ENCODE data around the gene ALPK1.

Gene ALPK1

DNA sequence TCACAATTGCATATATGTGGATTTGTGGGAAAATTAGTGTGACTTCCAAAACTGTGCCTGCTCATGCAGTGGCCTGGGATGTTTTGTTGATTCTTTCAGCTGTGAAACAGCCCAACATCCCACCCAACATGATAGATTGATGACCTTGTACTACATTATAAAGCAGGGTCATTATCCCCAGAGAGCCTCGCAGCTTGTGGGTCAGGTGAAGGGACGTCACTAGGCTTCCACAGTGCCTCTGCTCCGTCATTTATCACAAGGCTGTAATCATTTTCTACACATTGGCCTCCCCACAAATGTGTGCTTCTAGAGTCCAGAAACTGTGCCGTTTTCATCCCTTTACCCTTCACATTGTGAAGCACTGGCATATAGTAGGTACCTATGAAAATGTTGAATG, 31.6 kb downstream of the ALPK1 start:
- no peak for DNase-seq (ENCODE audit: low spot score)

DNA sequence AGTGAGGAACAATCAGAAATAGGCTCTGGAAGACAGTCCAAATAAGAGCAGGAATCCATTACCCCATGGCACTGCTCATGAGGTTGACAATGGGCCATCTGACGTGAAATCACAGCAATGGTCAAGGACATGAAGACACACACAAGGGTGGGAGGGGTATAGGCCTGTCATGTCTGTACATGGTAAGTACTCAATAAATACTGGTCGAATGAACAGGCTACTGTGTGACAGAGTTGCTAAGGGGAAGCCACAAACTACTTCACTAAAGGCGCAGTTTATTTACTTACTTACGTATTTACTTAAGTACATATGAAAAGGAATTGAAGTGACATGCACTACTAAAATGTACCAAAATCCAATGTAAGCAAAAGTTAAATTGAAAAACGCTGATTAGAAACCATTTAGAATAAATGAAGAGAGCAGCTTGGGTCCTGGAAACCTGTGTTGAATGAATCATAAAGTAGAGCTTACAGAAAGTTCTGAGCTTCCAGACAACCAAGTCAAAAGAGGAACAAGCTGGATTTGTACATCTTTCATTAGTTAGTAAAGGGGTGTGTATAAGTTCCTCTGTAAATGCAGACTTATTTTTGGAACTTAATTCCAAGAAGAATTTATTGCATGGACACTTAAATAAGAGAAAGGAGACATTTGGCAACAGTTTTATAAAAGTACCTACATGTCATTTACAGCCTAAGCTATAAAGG, 32.7 kb downstream of the ALPK1 start:
- DNase-seq (ENCODE audit: low spot score): no peak

DNA sequence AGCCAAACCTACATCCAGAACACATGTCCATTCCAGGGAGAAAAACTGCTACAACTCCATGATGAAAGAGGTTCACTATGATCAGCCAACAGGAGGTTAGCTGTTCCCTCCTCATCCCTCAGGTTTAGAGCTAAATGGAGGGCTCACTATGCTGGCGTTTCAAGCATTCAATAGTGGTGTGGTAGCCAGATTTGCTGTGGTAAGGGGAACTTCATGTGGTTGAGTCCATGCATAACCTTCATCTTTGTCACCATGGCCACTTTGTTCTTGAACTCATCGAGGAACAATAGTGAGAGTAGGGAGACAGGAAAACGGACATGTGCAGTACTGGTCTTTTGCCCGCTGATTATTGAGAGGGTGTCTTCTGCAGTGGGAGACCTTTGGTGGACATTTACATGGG, 33.8 kb downstream of the ALPK1 start:
- DNase-seq (ENCODE audit: low spot score): no peak

DNA sequence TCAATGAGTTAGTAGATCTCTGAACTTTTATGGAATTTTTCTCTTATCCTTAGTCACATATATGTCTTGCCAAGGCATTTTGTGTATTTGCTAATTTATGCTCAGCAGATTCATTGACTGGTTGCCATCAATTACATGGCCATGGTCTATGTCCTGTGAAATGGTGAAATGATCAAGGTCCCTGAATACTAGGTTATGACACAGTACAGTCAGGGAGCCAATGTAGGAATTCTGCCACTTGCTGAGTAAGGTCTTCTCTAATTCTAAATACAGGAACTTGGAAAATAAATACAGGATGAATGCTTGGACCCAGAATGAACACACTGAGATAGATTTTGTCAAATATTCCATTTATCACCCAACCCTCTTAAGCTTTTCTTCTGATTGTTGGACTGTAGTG, 35.2 kb downstream of the ALPK1 start:
- DNase-seq (ENCODE audit: low spot score): no peak

DNA sequence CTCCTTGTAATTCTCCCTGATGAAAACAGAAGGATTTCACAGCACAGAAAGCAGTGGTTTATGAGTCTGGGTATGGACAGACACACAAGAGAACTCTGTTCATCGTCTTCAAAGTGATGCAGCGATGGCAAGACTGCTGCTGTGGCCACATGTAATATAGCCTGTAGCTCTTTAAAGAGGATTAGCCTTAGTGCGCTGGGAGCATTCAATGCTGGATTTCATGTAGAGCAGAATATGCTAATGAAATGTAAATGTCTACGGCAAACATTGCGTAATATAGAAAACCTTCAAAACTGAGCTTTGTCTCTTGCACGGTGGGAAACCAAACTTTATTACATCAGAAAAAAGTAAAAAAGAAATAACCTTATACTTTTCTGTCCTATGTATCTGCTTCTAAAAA, 42.9 kb downstream of the ALPK1 start:
- DNase-seq (ENCODE audit: low spot score): no peak

DNA sequence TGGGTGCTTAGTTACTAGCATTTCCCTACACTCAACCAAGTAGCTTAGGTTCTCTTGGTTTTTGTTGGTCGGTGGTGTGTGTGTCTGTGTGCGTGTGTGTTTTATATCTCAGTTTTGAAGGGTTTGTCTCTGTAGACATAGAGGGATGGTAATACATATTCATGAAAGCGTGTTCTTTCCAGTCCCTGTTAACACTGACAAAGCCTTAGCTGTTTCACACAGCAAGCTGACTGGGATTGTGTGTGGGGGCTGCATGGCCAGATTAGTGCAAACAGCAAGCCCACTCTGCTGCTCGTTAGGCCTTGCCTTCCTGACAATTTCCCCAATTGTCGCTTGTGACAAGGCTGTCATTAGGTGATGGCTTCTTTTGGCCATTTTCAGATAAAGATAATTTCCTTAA, 43.9 kb downstream of the ALPK1 start:
- DNase-seq (ENCODE audit: low spot score): no peak

DNA sequence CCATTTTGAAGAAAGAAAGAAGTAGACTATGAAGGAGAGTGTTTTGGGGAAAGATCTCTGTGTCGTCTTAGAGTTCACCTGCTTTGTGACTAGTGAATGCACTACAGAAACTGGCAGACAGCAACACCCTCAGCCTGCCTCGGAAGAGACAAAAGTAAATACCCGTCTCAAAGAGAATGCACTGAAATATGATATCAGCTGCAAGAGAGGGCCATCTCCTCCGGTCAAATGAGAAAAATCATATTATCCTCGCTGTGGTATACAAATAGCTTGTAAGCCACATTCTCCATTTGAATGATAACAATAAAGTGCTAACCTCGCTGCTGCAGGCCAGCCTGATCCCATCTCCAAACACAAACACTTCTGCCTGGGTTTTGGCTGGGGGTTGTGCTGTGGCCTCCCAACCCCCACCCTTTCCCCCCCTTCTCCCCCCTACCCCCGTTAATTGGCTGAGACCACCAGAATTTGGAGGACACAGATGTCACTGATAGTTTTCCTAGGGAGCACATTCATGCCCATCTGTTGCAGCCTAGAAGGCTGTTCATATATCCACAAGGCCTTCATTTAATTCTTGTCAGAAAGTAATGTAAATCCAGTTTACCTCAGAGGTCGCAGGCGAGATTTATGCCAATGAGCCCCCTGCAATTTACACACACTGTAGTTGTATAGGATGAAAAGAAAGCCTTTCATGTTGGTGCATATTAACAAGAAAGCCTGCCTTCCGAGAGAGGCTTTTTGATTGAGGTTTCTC, 46.3 kb downstream of the ALPK1 start:
- DNase-seq (ENCODE audit: low spot score): no peak

DNA sequence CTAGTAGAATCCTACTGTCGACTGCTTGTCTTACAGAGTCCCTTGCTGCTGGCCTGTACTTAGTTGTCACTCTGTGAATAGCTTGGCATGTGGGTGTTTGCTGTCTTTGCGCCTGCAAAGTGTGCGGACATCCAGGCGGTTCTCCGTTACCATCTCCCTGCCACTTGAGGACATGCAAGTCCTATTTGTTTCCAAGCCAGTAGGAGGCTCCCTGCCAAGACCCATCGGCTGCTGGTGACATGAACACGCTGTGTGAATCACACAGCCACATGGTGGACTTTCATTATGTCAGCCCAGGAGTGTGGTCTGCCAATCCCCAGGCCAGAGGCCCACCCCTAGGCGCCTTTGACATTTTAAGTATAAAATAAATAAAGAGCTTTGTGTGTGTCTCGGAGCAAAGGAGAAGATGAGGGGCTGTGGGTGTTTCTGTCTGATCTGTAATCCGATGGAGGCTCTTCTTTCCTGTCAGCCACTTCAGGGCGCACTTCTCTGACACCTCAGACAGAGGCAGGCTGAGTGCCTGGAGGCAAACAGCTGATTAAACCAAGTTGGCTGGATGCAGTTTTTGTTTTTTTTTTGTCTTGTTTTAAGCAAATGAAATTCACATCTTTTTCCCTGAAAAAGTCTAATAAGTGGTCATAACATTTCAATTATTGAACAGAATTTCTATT, 51.5 kb downstream of the ALPK1 start:
- DNase-seq (ENCODE audit: low spot score): no peak

DNA sequence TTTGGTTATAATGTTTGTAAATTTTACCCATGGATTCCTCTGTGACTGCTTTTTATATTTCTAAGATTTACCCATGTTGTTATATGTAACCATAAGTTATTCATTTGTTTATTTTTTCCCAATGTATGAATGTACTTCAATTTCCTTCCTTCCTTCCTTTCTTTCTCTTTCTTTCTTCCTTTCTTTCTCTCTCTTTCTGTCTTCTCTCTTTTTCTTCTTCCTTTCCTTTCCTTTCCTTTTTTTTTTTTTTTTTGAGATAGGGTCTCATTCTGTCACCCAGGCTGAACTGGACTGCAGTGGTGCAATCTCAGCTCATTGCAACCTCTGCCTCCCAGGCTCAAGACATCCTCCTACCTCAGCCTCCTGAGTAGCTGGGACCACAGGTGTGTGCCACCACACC, 55.6 kb downstream of the ALPK1 start:
- no peak for DNase-seq (ENCODE audit: low spot score)

DNA sequence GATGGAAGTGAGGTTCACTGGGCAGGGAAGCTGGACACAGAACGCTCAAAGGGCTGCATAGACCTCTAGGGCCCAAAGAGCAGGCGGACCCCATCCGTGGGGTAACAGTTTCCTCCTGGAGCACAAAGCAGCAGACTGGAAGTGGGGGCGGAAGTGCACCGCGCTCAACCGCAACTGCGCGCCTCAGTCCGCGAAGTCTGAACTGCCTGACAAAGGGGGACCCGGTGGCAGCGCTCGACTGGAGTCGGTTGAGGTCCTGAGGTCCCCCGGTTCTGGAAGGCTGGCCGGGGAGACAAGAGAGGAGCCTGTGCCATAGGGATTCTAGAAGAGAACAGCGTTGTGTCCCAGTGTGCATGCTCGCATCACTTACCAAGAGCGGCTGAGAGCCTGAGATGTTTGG, 58.5 kb downstream of the ALPK1 start:
- no peak for DNase-seq (ENCODE audit: low spot score)

DNA sequence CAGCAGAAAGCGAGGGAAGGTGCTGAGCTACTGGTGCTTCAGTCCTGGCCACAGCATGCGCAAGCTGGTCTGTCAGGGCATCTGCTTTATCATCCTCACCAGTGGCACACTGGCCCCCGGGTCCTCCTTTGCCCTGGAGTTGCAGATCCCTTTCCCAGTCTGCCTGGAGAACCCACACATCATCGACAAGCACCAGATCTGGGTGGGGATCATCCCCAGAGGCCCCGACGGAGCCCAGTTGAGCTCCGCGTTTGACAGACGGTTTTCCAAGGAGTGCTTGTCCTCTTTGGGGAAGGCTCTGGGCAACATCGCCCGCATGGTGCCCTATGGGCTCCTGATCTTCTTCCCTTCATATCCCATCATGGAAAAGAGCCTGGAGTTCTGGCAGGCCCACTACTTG, 60.3 kb downstream of the ALPK1 start:
- no peak for DNase-seq (ENCODE audit: low spot score)

DNA sequence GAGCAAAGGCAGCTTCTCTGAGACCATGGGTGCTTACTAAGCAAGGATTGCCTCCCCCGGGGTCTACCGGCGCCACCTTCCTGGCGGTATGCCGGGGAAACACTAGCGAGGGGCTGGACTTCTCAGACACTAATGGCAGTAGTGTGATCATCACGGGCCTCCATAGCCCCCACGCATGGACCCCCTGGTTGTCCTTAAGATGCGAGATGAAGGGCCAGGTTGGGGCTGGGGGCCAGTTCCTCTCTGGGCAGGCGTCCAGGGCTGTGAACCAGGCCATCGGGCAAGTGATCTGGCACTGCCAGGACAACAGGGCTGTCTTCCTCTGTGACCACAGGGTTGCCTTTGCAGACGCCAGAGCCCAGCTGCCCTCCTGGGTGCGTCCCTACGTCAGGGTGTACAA, 60.7 kb downstream of the ALPK1 start:
- DNase-seq (ENCODE audit: low spot score): no peak

DNA sequence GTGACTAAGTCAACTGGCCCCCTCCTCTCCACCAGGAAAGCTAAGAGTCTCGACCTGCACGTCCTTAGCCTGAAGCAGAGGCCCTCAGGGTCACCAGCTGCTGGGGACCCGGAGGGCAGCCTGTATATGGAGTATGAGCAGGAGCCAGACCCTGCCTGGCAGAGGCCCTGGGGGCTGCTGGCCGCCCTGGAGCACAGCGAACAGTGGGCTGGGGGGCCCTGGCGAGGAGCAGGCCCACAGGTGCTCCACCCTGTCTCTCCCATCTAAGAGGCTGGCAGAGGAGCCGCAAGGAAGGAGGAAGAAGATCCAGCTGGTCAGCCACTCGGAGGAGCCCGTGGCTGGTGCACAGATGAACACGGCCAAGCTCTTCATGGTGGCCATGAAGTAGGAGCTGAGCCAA, 61.2 kb downstream of the ALPK1 start:
- no peak for DNase-seq (ENCODE audit: low spot score)

DNA sequence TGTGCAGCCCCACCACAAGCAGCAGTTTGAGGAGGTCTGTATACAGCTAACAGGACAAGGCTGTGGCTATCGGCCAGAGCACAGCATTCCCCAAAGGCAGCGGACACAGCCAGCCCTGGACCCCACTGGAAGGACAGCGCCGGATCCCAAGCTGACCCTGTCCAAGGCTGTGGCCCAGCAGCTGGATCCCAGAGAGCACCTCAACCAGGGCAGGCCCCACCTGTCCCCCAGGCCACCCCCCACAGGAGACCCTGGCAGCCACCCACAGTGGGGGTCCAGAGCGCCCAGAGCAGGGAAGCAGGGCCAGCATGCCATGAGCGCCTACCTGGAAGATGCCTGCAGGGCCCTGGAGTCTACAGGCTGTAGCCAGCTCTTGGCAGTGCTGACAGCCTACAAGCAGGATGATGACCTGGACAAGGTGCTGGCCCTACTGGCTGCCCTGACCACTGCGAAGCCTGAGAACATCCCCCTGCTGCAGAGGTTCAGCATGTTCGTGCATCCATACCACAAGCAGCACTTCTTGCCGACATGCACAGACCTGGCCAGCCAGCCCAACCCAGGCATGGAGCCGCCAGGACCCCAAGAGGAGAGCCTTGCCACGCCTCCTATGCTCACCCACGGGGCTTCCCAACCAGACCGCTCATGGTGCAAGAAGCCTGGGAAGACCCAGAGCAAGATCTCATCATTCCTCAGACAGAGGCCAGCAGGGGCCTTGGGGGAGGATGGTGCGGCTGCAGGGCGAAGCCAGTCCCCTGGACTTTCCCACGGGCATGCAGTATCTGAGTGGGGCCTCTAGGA, 62.0 kb downstream of the ALPK1 start:
- DNase-seq (ENCODE audit: low spot score): no peak

DNA sequence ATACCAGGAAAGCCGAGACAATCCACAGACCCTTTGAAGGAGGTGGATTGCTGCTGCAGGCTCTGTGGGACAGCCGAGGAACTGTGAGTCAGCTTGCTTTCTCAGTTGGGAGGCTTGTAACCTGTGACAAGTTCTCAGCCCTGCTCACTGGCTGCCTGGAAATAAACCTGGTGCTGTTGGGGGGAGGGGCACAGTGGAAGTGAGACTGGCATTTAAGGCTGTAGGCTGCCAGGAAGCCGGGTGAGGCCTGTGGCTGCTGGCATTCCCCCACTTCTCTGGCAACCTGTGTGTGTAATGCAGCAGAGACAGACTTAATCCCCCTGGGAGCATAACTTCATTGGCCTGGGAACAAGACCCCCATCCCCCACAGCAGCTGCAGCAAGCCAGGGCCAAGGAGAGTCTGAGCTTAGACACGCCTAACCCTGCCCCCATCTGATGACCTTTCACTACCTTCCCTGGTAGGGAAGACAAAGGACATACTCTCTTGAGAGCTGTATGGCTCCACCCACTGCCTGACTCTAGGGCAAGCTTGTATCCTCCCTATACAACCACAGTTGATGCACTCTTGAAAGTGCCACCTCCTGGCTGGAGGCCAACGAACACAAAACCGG, 64.1 kb downstream of the ALPK1 start:
- no peak for DNase-seq (ENCODE audit: low spot score)

DNA sequence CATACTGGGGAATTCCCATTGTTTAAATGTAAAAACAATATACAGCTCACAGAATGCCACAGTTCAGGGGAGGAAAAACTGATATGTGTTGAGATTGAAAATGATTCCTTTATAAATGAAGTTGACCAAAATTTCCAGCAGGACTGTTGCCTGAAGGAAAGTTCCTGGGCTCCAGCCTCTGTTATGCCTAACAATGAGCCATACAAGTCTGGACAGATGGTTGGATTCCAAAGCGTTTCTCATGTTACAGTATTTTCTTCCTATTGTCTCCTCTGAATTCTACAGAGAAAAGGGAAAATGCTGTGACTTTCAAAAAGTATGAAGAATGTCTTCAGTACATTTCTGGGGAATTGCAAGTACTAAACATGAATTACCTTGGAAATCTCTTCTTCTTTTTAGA, 73.3 kb downstream of the ALPK1 start:
- DNase-seq (ENCODE audit: low spot score): no peak

DNA sequence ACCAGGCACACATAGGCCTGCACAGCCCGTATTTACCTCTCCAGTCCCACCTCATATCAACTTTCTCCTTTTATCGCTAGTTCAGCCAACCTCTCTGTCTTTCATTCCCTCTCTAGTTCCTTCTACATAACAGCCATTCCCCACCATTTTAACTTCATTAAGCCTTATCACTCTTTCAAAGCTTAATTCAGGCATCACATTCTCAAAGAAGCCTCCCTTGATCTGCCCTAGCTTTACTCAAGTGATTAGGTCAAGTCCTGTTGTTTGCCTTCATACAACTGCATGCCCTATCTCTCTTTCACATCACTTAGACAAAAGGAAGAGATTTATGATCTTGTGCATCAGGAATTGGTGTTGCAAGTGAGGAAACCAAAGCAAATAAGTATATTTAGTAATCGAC, 74.2 kb downstream of the ALPK1 start:
- no peak for DNase-seq (ENCODE audit: low spot score)

DNA sequence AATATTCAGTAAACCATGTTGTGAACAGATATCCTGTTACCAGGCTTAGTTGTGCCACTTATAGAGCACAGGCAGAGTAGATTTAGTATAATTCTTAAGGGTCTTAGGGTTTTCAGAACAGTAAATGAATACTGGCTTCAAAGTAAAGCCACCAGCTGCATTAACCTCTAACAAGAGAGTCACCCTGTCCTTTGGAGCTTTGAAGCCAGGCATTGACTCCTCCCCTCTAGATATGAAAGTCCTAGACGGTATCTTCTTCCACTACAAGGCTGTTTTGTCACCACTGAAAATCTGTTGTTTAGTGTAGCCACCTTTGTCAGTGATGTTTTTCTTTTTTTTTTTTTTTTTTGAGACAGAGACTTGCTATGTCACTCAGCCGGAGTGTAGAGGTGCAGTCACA, 77.7 kb downstream of the ALPK1 start:
- DNase-seq (ENCODE audit: low spot score): no peak

DNA sequence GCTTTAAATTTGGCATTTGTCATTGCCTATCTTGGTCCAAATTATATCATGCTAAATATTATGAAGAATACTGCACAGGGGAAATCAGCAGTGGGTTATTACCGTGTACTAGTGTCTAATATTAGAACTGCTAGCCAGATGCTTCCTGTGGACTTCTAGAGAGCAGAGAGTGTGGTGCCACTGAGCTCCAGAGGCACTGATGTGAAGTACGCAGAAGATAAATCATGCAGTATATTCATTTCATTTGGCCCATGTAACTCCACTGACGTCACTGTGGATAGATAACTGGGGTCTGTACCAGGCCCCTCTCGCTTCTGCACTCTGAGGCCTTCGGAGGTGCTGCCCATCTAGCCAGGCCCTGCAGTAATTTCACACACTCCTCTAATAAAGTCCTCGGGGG, 80.0 kb downstream of the ALPK1 start:
- DNase-seq (ENCODE audit: low spot score): peak; percentile 8

DNA sequence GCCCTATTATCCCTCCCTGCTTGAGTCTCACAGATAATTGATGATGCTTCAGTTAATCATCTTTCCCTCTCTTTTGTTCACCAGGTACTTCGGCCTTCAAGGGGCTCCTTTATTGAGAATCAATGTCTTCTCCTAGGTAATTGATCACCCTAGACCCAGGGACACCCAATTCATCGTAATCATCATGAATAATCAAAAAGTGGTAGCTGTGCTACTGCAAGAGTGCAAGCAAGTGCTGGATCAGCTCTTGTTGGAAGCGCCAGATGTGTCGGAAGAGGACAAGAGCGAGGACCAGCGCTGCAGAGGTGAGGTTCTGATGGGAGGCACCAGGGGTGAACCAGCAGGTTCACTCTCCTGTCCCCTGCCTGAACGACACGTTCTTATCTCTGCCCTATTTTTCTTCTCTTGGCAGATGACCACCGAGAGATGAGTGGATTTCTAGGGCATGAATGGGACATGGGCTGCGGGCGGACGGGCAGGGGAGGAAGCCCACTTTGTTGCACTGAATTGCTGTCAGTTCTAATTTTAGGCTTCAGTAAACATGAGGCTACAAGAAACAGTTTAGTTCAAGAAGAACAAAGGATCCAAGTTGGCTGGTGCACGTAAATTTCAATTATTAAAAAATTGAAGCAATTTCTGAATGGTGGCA, 80.5 kb downstream of the ALPK1 start:
- no peak for DNase-seq (ENCODE audit: low spot score)

DNA sequence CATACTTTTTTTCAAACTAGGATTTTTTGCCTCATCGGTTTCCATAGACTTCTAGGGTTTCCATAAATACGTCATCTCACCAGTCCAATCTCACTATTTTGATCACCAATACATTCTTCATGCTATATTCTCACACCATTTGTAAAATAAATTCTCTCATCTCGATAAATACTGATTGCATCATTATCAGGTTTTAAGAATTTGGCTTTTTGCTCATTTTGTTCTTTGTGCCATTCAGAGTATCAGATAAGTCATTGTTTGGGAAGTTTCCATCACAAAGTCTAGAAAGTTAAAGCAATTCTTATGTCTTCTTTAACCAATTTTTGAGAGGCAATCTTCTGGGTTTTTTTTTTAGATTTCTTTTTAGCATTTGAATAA, 81.1 kb downstream of the ALPK1 start:
- no peak for DNase-seq (ENCODE audit: low spot score)

DNA sequence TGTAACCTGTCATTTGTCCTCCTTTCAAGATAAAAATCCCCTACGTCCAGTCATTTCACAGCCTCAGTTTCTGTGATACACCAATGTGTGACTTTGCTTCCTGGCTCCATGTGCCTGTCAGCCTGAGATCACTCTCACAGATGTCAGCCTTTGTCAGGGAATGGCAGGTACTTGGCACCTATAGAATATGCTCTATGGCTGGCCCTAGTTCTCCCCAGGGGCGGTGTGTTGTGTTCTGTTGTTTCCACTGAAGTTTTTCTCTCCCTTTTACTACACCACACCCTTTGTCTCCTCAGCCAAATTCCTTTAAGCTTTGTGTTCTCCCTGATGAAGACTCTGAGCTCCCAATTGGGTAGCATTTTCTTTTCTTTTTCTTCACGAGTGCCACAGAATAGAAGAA, 81.7 kb downstream of the ALPK1 start:
- DNase-seq (ENCODE audit: low spot score): no peak

Data from germinal center (tissue), 1 donor.